ENCODE results near the gene OBSCN.
A peak's percentile ranks its signal among the peaks of the same experiment; 100 is the strongest.

OBSCN gene

GRCh38 chr1:228207851-228208821, at the start of gene OBSCN:
TSS of gene OBSCN (plus strand) at chr1:228208044. CDS start at chr1:228211784, 3,740 bp downstream.
- no peak for DNase-seq

GRCh38 chr1:228158151-228159007, 49.5 kb upstream of the OBSCN start:
- no peak for DNase-seq

GRCh38 chr1:228159008-228159665, 48.7 kb upstream of the OBSCN start:
- no peak for DNase-seq

GRCh38 chr1:228160201-228160761, 47.6 kb upstream of the OBSCN start:
- DNase-seq = no peak

- DNase-seq = no peak
Measured at GRCh38 chr1:228161362-228161761, 46.5 kb upstream of the OBSCN start.

GRCh38 chr1:228161866-228162265, 46.0 kb upstream of the OBSCN start:
- no peak for DNase-seq

GRCh38 chr1:228162286-228163006, 45.4 kb upstream of the OBSCN start:
- no peak for DNase-seq

- no peak for DNase-seq
Measured at GRCh38 chr1:228163007-228163753, 44.7 kb upstream of the OBSCN start.

- DNase-seq = no peak
Measured at GRCh38 chr1:228163776-228164519, 43.9 kb upstream of the OBSCN start.

GRCh38 chr1:228164561-228165371, 43.1 kb upstream of the OBSCN start:
- DNase-seq = no peak

GRCh38 chr1:228165372-228166169, 42.3 kb upstream of the OBSCN start, which contains the start of gene IBA57:
TSS of gene IBA57 (plus strand) at chr1:228165804. CDS start at chr1:228165817, 13 bp downstream.
- peak; percentile 100 for DNase-seq

- peak; percentile 80 to 84 for DNase-seq
Measured at GRCh38 chr1:228166170-228166936, 41.5 kb upstream of the OBSCN start.

- no peak for DNase-seq
Measured at GRCh38 chr1:228168563-228169270, 39.1 kb upstream of the OBSCN start.

GRCh38 chr1:228169345-228169744, 38.5 kb upstream of the OBSCN start:
- DNase-seq = no peak

- DNase-seq = no peak
Measured at GRCh38 chr1:228170666-228171065, 37.2 kb upstream of the OBSCN start.

- DNase-seq = no peak
Measured at GRCh38 chr1:228171221-228171891, 36.5 kb upstream of the OBSCN start.

All from CD4-positive, alpha-beta T cell treated with Interleukin-4 for 1 hour (primary cell).